ENCODE results near the gene NAPG. TPM values are rescaled to one million over a fixed set of nuclear protein-coding genes. Genes with fewer than 3 reads are reported as not detected.

The NAPG gene
- total RNA-seq, 6 donors from 2014 or later: 16.8 to 72.0 (median 34.0) TPM

DNA sequence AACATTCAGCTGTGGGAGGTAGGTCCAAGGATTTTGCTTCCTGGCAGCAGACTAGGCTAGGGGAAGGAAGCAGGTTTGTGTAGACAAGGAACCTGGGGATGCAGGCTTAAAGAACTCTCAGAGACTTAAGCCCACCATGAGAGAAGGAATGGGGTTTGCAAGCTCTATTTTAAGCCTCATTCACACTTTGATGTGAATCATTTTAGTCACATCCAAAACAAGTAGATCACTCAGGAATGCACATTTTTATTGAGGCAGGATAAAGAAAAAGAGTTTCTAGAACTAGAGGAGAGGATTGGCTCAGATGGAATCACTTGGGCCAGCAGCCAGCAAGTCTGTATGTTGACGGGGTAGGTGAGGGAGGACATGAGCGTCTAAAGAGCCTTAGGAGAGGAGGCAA is 3.3 kb upstream of the NAPG start:
- TF ChIP-seq POLR2AphosphoS5 (IDR thresholded peaks at IDR 0.05) (no peak), EP300 (IDR thresholded peaks at IDR 0.05) (no peak), POLR2A (IDR thresholded peaks at IDR 0.05) (no peak)
- TF ChIP-seq, protein P1, sequence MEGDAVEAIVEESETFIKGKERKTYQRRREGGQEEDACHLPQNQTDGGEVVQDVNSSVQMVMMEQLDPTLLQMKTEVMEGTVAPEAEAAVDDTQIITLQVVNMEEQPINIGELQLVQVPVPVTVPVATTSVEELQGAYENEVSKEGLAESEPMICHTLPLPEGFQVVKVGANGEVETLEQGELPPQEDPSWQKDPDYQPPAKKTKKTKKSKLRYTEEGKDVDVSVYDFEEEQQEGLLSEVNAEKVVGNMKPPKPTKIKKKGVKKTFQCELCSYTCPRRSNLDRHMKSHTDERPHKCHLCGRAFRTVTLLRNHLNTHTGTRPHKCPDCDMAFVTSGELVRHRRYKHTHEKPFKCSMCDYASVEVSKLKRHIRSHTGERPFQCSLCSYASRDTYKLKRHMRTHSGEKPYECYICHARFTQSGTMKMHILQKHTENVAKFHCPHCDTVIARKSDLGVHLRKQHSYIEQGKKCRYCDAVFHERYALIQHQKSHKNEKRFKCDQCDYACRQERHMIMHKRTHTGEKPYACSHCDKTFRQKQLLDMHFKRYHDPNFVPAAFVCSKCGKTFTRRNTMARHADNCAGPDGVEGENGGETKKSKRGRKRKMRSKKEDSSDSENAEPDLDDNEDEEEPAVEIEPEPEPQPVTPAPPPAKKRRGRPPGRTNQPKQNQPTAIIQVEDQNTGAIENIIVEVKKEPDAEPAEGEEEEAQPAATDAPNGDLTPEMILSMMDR (IDR thresholded peaks at IDR 0.05): no peak
- no peaks in the 10 kb centered on the region for H3K27me3 ChIP-seq
- 84 to 93% methylated on average over 2 of the region's 2 CpGs for WGBS, 2 donors
- H3K4me1 ChIP-seq: peaks cover 28 to 37% (median 33%) of the 10 kb centered on the region in 4 donors
- no peak for DNase-seq
- no peak for ATAC-seq (ENCODE audit: low FRiP score in 2 of 2)
- H3K4me3 ChIP-seq: no peak overlapping the region
- H3K27ac ChIP-seq: no peak overlapping the region
- no peaks in the 10 kb centered on the region for H3K9me3 ChIP-seq
- no peaks in the 10 kb centered on the region for H3K36me3 ChIP-seq

DNA sequence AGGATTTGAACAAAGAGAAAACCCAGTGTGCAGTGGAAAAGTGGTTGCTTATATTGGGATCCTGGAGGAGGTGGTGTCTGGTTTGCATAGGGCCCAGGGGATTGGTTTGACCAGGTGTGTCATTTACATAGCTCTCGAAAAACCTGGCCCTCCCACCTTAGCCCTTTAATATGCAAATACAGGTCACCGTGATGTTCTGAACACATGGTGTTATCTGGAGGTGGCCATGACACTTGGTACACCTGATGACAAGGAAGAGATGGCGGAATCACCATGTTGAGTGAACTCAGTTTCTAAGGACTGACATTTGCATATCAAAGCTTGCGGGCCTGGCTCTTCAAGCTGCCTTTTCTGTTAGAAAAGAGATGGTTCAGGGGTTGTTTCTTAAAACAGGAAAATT is 2.3 kb upstream of the NAPG start:
- WGBS, 2 donors: 88% methylated on average over 4 of the region's 4 CpGs
- Histone ChIP-seq H3K27ac (no peak overlapping the region), H3K4me3 (no peak overlapping the region), H3K36me3 (no peaks in the 10 kb centered on the region), H3K27me3 (no peaks in the 10 kb centered on the region), H3K9me3 (no peaks in the 10 kb centered on the region), H3K4me1 (peaks cover 25 to 43% (median 30%) of the 10 kb centered on the region in 4 donors)
- TF ChIP-seq POLR2AphosphoS5 (IDR thresholded peaks at IDR 0.05): no peak
- TF ChIP-seq EP300 (IDR thresholded peaks at IDR 0.05): no peak
- TF ChIP-seq POLR2A (IDR thresholded peaks at IDR 0.05): no peak
- TF ChIP-seq, protein P1 (IDR thresholded peaks at IDR 0.05): no peak
- DNase-seq: no peak
- ATAC-seq (ENCODE audit: low FRiP score in 2 of 2): no peak

- H3K9me3 ChIP-seq: no peaks in the 10 kb centered on the region
- ATAC-seq (ENCODE audit: low FRiP score in 2 of 2) (peak in 1 of 2 donors; percentile 9), DNase-seq (no peak)
- H3K27me3 ChIP-seq: no peaks in the 10 kb centered on the region
- 61 to 64% methylated on average over 11 of the region's 11 CpGs for WGBS, 2 donors
- peak overlapping the region in 3 of 4 donors; percentile 82 to 97 (median 87) for H3K4me3 ChIP-seq
- no peaks in the 10 kb centered on the region for H3K36me3 ChIP-seq
- peaks cover 18 to 40% (median 22%) of the 10 kb centered on the region in 4 donors for H3K4me1 ChIP-seq
- H3K27ac ChIP-seq: peak overlapping the region in 2 of 4 donors; percentile 96
- no peak for TF ChIP-seq POLR2A (IDR thresholded peaks at IDR 0.05)
- no peak for TF ChIP-seq POLR2AphosphoS5 (IDR thresholded peaks at IDR 0.05)
- no peak for TF ChIP-seq EP300 (IDR thresholded peaks at IDR 0.05)
- TF ChIP-seq, protein P1 (IDR thresholded peaks at IDR 0.05): no peak
Observed at GRCh38 chr18:10524507-10525370, 1.1 kb upstream of the NAPG start.

GRCh38 chr18:10525371-10525691 is 496 bp upstream of the NAPG start:
- DNase-seq (no peak), ATAC-seq (ENCODE audit: low FRiP score in 2 of 2) (no peak)
- Histone ChIP-seq H3K4me1 (peaks cover 16 to 40% (median 23%) of the 10 kb centered on the region in 4 donors), H3K27ac (peak overlapping the region in 3 of 4 donors; percentile 96 to 99 (median 96)), H3K4me3 (peak overlapping the region; percentile 74 to 97 (median 84)), H3K27me3 (no peaks in the 10 kb centered on the region), H3K36me3 (no peaks in the 10 kb centered on the region), H3K9me3 (no peaks in the 10 kb centered on the region)
- WGBS, 2 donors: 53 to 71% methylated on average over 7 of the region's 7 CpGs
- TF ChIP-seq EP300 (IDR thresholded peaks at IDR 0.05): no peak
- TF ChIP-seq POLR2AphosphoS5 (IDR thresholded peaks at IDR 0.05): no peak
- TF ChIP-seq POLR2A (IDR thresholded peaks at IDR 0.05): no peak
- TF ChIP-seq, protein P1 (IDR thresholded peaks at IDR 0.05): no peak
